HS-5 (cell line): ENCODE results near the gene LRIG1.
A peak's percentile ranks its signal among the peaks of the same experiment; 100 is the strongest.

Source experiments
- DNase-seq: peaks from one replicate; pipeline ENCODE4 v3.0.0-alpha.2; 2012; ENCODE audit warnings: low read depth

Gene LRIG1

GRCh38 chr3:66470956-66471686, 29.7 kb downstream of the LRIG1 start:
- DNase-seq, result no peak

- no peak for DNase-seq
These were observed 30.5 kb downstream of the LRIG1 start for GRCh38 chr3:66470285-66470684.

GRCh38 chr3:66469220-66469640, 31.6 kb downstream of the LRIG1 start:
- DNase-seq, result peak; percentile 50

- no peak for DNase-seq
These were observed 32.7 kb downstream of the LRIG1 start for GRCh38 chr3:66467996-66468735.

GRCh38 chr3:66466606-66467270, 34.1 kb downstream of the LRIG1 start:
- no peak for DNase-seq

- no peak for DNase-seq
These were observed 35.2 kb downstream of the LRIG1 start for GRCh38 chr3:66465587-66465986.

- DNase-seq, result no peak
These were observed 35.8 kb downstream of the LRIG1 start for GRCh38 chr3:66465034-66465433.

GRCh38 chr3:66464512-66464894, 36.3 kb downstream of the LRIG1 start:
- no peak for DNase-seq

GRCh38 chr3:66463730-66464511, 36.9 kb downstream of the LRIG1 start:
- DNase-seq, result no peak

GRCh38 chr3:66463054-66463631, 37.7 kb downstream of the LRIG1 start:
- no peak for DNase-seq

GRCh38 chr3:66457252-66457651, 43.6 kb downstream of the LRIG1 start:
- DNase-seq, result no peak

GRCh38 chr3:66456711-66457173, 44.1 kb downstream of the LRIG1 start:
- no peak for DNase-seq

- DNase-seq, result no peak
These were observed 46.4 kb downstream of the LRIG1 start for GRCh38 chr3:66454464-66454859.

GRCh38 chr3:66453651-66454463, 47.0 kb downstream of the LRIG1 start:
- DNase-seq, result no peak

GRCh38 chr3:66452303-66453011, 48.4 kb downstream of the LRIG1 start:
- DNase-seq, result no peak

- DNase-seq, result no peak
These were observed 49.1 kb downstream of the LRIG1 start for GRCh38 chr3:66451766-66452165.

- no peak for DNase-seq
These were observed 50.3 kb downstream of the LRIG1 start for GRCh38 chr3:66450390-66451022.

- no peak for DNase-seq
These were observed 51.3 kb downstream of the LRIG1 start for GRCh38 chr3:66449411-66449974.

GRCh38 chr3:66444146-66444644, 56.6 kb downstream of the LRIG1 start:
- no peak for DNase-seq
